Breast epithelium (tissue), 4 donors: ENCODE results near the gene PITPNM3. TPM values are rescaled to one million over a fixed set of nuclear protein-coding genes. Genes with fewer than 3 reads are reported as not detected.

Experiments
- DNase-seq, 2 donors: peaks; one replicate each; pipeline ENCODE4 v3.0.0-alpha.2; 2019; ENCODE audit warnings: low spot score in 2 of 2
- H3K27ac ChIP-seq, 2 donors: fragments of 200-600 bp; sonication (generic) in 1 of 2; one replicate each; pipeline ENCODE4 v1.5.1; 2016 to 2019; ENCODE audit warnings: mild to moderate bottlenecking in 1 of 2
- H3K27me3 ChIP-seq, 2 donors: fragments of 200-600 bp; sonication (generic) in 1 of 2; one replicate each; pipeline versions ENCODE4 v1.5.1 to v1.6.0; 2017 to 2019; ENCODE audit warnings: control low read depth in 1 of 2, mild to moderate bottlenecking in 1 of 2
- H3K36me3 ChIP-seq: fragments of 200-600 bp; one replicate; pipeline ENCODE4 v1.5.1; 2019
- H3K4me1 ChIP-seq, 2 donors: fragments of 200-600 bp; sonication (generic); one replicate each; pipeline ENCODE4 v1.5.1; 2016 to 2019; ENCODE audit warnings: control low read depth in 1 of 2
- H3K4me3 ChIP-seq, 3 donors: fragments of 200-600 bp; sonication (generic); 1 replicate in 2 of 3; 2 replicates in 1 of 3; pipeline ENCODE4 v1.5.1; 2016 to 2019; ENCODE audit warnings: mild to moderate bottlenecking in 3 of 3, moderate library complexity in 2 of 3
- H3K9me3 ChIP-seq, 2 donors: fragments of 200-600 bp; sonication (generic) in 1 of 2; one replicate each; pipeline ENCODE4 v1.5.1; 2016 to 2019; ENCODE audit warnings: control low read depth in 1 of 2
- CTCF ChIP-seq, 3 donors: fragments of 450-650 bp; IDR thresholded peaks; one replicate each; pipeline ENCODE4 v1.5.1; 2016 to 2017; ENCODE audit warnings: antibody characterized with exemption in 3 of 3, mild to moderate bottlenecking in 3 of 3, moderate library complexity in 3 of 3
- POLR2A ChIP-seq: fragments of 450-650 bp; IDR thresholded peaks from one replicate; pipeline ENCODE4 v1.6.1; 2016; ENCODE audit warnings: antibody characterized with exemption, mild to moderate bottlenecking, moderate library complexity
- POLR2AphosphoS5 ChIP-seq, 3 donors: sonication (generic); formaldehyde crosslinking; IDR thresholded peaks; one replicate each; pipeline ENCODE4 v1.6.1; 2017; ENCODE audit warnings: antibody characterized with exemption in 3 of 3
- intact Hi-C: fragments of 100-400 bp; cut with DNase I; formaldehyde crosslinking; loops from one replicate; pipeline ENCODE4 v1.15.1; 2023; ENCODE audit warnings: low total_unique reads
- total RNA-seq, 3 donors: library from RNA; depleted of rRNA; stranded (reverse); fragments of >200 nt; gene quantifications; one replicate each; pipeline ENCODE4 v1.1.0, GENCODE V29; 2016

The PITPNM3 gene
- total RNA-seq, 3 donors from 2014 or later = 1.6 to 1.8 (median 1.6) TPM

GRCh38 chr17:6591599-6592158, 35.3 kb upstream of the PITPNM3 start:
- Histone ChIP-seq H3K36me3 (peaks cover 10% of the 10 kb centered on the region), H3K27ac (no peak overlapping the region), H3K4me1 (no peaks in the 10 kb centered on the region), H3K27me3 (no peaks in the 10 kb centered on the region), H3K9me3 (no peaks in the 10 kb centered on the region), H3K4me3 (no peak overlapping the region)
- intact Hi-C loops = no loop called here
- TF ChIP-seq POLR2AphosphoS5 (IDR thresholded peaks at IDR 0.05) (peak in 1 of 3 donors; percentile 31), POLR2A (no peak), CTCF (IDR thresholded peaks at IDR 0.05) (no peak)
- peak in 1 of 2 donors; percentile 68 for DNase-seq

- intact Hi-C loops = loop anchor here (2.0 kb wide), 1 partner anchor 53 kb away; no protein-coding TSS in a partner anchor
- H3K36me3 ChIP-seq = peaks cover 10% of the 10 kb centered on the region
- no peak for TF ChIP-seq CTCF (IDR thresholded peaks at IDR 0.05)
- no peak for TF ChIP-seq POLR2AphosphoS5 (IDR thresholded peaks at IDR 0.05)
- no peak for TF ChIP-seq POLR2A
- no peaks in the 10 kb centered on the region for H3K9me3 ChIP-seq
- no peaks in the 10 kb centered on the region for H3K27me3 ChIP-seq
- no peak overlapping the region for H3K27ac ChIP-seq
- no peaks in the 10 kb centered on the region for H3K4me1 ChIP-seq
- DNase-seq = no peak
- H3K4me3 ChIP-seq = no peak overlapping the region
Observed at GRCh38 chr17:6589266-6589946, 33.1 kb upstream of the PITPNM3 start.

- DNase-seq = no peak
- TF ChIP-seq CTCF (IDR thresholded peaks at IDR 0.05) (no peak), POLR2A (no peak), POLR2AphosphoS5 (IDR thresholded peaks at IDR 0.05) (no peak)
- no peaks in the 10 kb centered on the region for H3K9me3 ChIP-seq
- no peaks in the 10 kb centered on the region for H3K4me1 ChIP-seq
- peaks cover 10% of the 10 kb centered on the region for H3K36me3 ChIP-seq
- no peak overlapping the region for H3K4me3 ChIP-seq
- intact Hi-C loops = loop anchor here (2.0 kb wide), 1 partner anchor 55 kb away; no protein-coding TSS in a partner anchor
- no peak overlapping the region for H3K27ac ChIP-seq
- H3K27me3 ChIP-seq = no peaks in the 10 kb centered on the region
Observed at GRCh38 chr17:6588165-6588564, 31.8 kb upstream of the PITPNM3 start.

- H3K36me3 ChIP-seq = peaks cover 10% of the 10 kb centered on the region
- H3K9me3 ChIP-seq = no peaks in the 10 kb centered on the region
- no peak for DNase-seq
- H3K4me1 ChIP-seq = no peaks in the 10 kb centered on the region
- no peaks in the 10 kb centered on the region for H3K27me3 ChIP-seq
- no peak overlapping the region for H3K27ac ChIP-seq
- intact Hi-C loops = no loop called here
- no peak overlapping the region for H3K4me3 ChIP-seq
- no peak for TF ChIP-seq POLR2A
- TF ChIP-seq CTCF (IDR thresholded peaks at IDR 0.05) = no peak
- TF ChIP-seq POLR2AphosphoS5 (IDR thresholded peaks at IDR 0.05) = no peak
Observed at GRCh38 chr17:6587310-6587709, 31.0 kb upstream of the PITPNM3 start.

GRCh38 chr17:6583411-6583810, 27.1 kb upstream of the PITPNM3 start:
- no peak for DNase-seq
- intact Hi-C loops = no loop called here
- Histone ChIP-seq H3K4me3 (no peak overlapping the region), H3K27ac (no peak overlapping the region), H3K27me3 (no peaks in the 10 kb centered on the region), H3K9me3 (no peaks in the 10 kb centered on the region), H3K36me3 (no peaks in the 10 kb centered on the region), H3K4me1 (no peaks in the 10 kb centered on the region)
- TF ChIP-seq CTCF (IDR thresholded peaks at IDR 0.05) = no peak
- no peak for TF ChIP-seq POLR2A
- no peak for TF ChIP-seq POLR2AphosphoS5 (IDR thresholded peaks at IDR 0.05)
